OCI-LY3 (cell line): ENCODE measurements around the gene NMT1.

Experiments
- EZH2phosphoT487 ChIP-seq: fragments of 200-600 bp; shearing (Covaris generic); IDR thresholded peaks from 2 replicates; pipeline ENCODE4 v1.6.1; 2018; ENCODE audit warnings: antibody characterized with exemption, mixed run types, low read depth
- TF ChIP-seq, protein P1 (sequence below): fragments of 200-600, 300-600 bp; sonication (generic); IDR thresholded peaks from 2 replicates; pipeline ENCODE4 v1.5.1; 2014; ENCODE audit warnings: antibody characterized with exemption, low read length, low read depth

DNA sequence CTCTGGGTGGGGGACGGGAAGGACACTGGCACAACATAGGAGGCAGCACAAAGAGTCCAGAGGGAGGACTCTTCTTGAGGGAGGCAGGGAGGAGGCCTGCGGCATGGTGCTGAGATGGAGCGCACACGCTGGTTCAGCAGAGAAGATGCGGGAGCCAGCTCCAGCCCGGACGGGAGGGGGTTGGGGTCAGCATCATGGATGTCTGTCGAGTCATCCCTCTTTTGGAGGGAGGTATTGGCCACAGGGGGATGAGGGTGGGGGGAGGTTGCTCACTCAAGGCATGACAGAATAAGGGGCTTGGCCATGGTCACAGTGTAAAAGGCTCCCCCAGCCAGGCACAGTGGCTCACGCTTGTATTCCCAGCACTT, 29.0 kb upstream of the NMT1 start:
- TF ChIP-seq, protein P1, sequence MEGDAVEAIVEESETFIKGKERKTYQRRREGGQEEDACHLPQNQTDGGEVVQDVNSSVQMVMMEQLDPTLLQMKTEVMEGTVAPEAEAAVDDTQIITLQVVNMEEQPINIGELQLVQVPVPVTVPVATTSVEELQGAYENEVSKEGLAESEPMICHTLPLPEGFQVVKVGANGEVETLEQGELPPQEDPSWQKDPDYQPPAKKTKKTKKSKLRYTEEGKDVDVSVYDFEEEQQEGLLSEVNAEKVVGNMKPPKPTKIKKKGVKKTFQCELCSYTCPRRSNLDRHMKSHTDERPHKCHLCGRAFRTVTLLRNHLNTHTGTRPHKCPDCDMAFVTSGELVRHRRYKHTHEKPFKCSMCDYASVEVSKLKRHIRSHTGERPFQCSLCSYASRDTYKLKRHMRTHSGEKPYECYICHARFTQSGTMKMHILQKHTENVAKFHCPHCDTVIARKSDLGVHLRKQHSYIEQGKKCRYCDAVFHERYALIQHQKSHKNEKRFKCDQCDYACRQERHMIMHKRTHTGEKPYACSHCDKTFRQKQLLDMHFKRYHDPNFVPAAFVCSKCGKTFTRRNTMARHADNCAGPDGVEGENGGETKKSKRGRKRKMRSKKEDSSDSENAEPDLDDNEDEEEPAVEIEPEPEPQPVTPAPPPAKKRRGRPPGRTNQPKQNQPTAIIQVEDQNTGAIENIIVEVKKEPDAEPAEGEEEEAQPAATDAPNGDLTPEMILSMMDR = no peak
- TF ChIP-seq EZH2phosphoT487 = no peak
